Measurements from ENCODE around the gene ZNF784. TPM values are rescaled to one million over a fixed set of nuclear protein-coding genes. Genes with fewer than 3 reads are reported as not detected.

ZNF784 gene
- total and polyA plus RNA-seq, 2 of the 4 experiments (the other 2 are of a cell fraction), result 2.5 to 3.7 TPM

- peak; percentile 8 for ATAC-seq (ENCODE audit: low read depth)
- H3K56ac ChIP-seq (ENCODE audit: extremely low read depth, insufficient read depth, low read length), result peak within 1 kb of the TSS; percentile 100
- POLR2A ChIA-PET (ENCODE audit: unreplicated experiment), result interaction anchor here (0.6 to 1.1 kb wide), 5 partner anchors 11 to 1786 kb away, joined by 3 to 7 read pairs (median 5); no protein-coding TSS in a partner anchor
Measured at GRCh38 chr19:55654868-55655647, 30.7 kb upstream of the ZNF784 start, which contains the start of gene U2AF2. Gene U2AF2, plus strand, starts transcription at chr19:55655035. Its CDS starts 70 bp downstream, at chr19:55655105.

More at GRCh38 chr19:55654868-55655647, 30.7 kb upstream of the ZNF784 start, which contains the start of gene U2AF2:
- in situ Hi-C loops (cut with MboI; ENCODE audit: low sequenced_read_pairs), result loop anchor here (25.0 kb wide), 2 partner anchors 1193 to 1518 kb away; partner anchors contain the start of genes CDC42EP5, CNOT3 and LENG9
- H4K5ac ChIP-seq (ENCODE audit: low read depth, low read length), result peak within 1 kb of the TSS; percentile 97
- H2AK9ac ChIP-seq (replicated peaks; ENCODE audit: low read depth, low read length, poor library complexity), result peak within 1 kb of the TSS; percentile 99
- H3K4ac ChIP-seq (ENCODE audit: low read depth, low read length), result peak within 1 kb of the TSS; percentile 99
- peak; percentile 89 for DNase-seq
- H3K23ac ChIP-seq (ENCODE audit: low read depth, low read length), result peak within 1 kb of the TSS; percentile 100
- peak within 1 kb of the TSS; percentile 74; the same call in 1 of the 2 replicates for H2BK20ac ChIP-seq (ENCODE audit: low read depth, low read length)
- peaks cover 55% of the 10 kb centered on the region for H4K20me1 ChIP-seq (ENCODE audit: insufficient read depth, low read length)
- no TSS peak for BruUV-seq (replicated peaks)
- H3K4me2 ChIP-seq (ENCODE audit: low read depth, low read length), result peak within 1 kb of the TSS; percentile 92
- H3K4me1 ChIP-seq (ENCODE audit: control insufficient read depth, insufficient read depth, low read length), result peaks cover 10% of the 10 kb centered on the region
- dilution Hi-C loops (cut with HindIII; ENCODE audit: low sequenced_read_pairs, unreplicated experiment), result no loop called here
- CTCF ChIA-PET, result interaction anchor here (0.6 to 1.1 kb wide), 5 partner anchors 16 to 49 kb away, joined by 3 to 5 read pairs (median 3); no protein-coding TSS in a partner anchor
- H3K36me3 ChIP-seq (ENCODE audit: control insufficient read depth, insufficient read depth, low read length), result peaks cover 14% of the 10 kb centered on the region
- peaks cover 13% of the 10 kb centered on the region for H3K9me1 ChIP-seq (ENCODE audit: insufficient read depth, low read length)
- H2BK120ac ChIP-seq (ENCODE audit: low read depth, low read length), result peak within 1 kb of the TSS; percentile 95
- no peaks in the 10 kb centered on the region for H3K27me3 ChIP-seq (ENCODE audit: control insufficient read depth, insufficient read depth, low read length)
- peaks cover 0 to 14% of the 10 kb centered on the region in 2 experiments; a peak in 1 of 4 replicates for H3K79me1 ChIP-seq (ENCODE audit: low read depth in 1 of 2, low read length in 2 of 2)
- peak within 1 kb of the TSS; percentile 100 for H3K14ac ChIP-seq (replicated peaks; ENCODE audit: low read depth, low read length)
- H2AK5ac ChIP-seq (ENCODE audit: low read depth, low read length), result peak within 1 kb of the TSS; percentile 97
- intact Hi-C loops (cut with micrococcal nuclease), result loop anchor here (2.0 kb wide), 1 partner anchor 20 kb away; the partner anchor contains the start of gene EPN1
- H4K8ac ChIP-seq (ENCODE audit: low read depth in 2 of 2, low read length in 2 of 2), result peak within 1 kb of the TSS; percentile 98 to 100
- peak within 1 kb of the TSS; percentile 99 for H3K9ac ChIP-seq (ENCODE audit: low read depth, low read length)
- peak within 1 kb of the TSS; percentile 96 for H3K18ac ChIP-seq (ENCODE audit: low read depth, low read length)
- peak within 1 kb of the TSS; percentile 98 for H2AFZ ChIP-seq (replicated peaks; ENCODE audit: low read length, poor library complexity)
- H3K9me3 ChIP-seq (ENCODE audit: control insufficient read depth, insufficient read depth, low read length), result no peaks in the 10 kb centered on the region
- H2BK5ac ChIP-seq (ENCODE audit: low read depth, low read length, poor library complexity, severe bottlenecking), result peak within 1 kb of the TSS; percentile 94
- peak; percentile 78 for TF ChIP-seq BHLHE40 (IDR thresholded peaks at IDR 0.05; ENCODE audit: low read depth, low read length)
- peak; percentile 90; the same call in 1 of the 2 replicates for TF ChIP-seq MXI1 (IDR thresholded peaks at IDR 0.05; ENCODE audit: borderline replicate concordance, low read depth, low read length)
- TF ChIP-seq NFE2L2 (IDR thresholded peaks at IDR 0.05; ENCODE audit: low read depth, low read length), result no peak
- no peak for TF ChIP-seq SMC3 (IDR thresholded peaks at IDR 0.05; ENCODE audit: low read depth, low read length)
- no peak for TF ChIP-seq RCOR1 (IDR thresholded peaks at IDR 0.05; ENCODE audit: insufficient replicate concordance, low read length)
- TF ChIP-seq POLR2A (IDR thresholded peaks at IDR 0.05; ENCODE audit: low read depth, low read length), result peak; percentile 83
- TF ChIP-seq MAFK (IDR thresholded peaks at IDR 0.05; ENCODE audit: low read depth, low read length), result no peak
- TF ChIP-seq RFX5 (IDR thresholded peaks at IDR 0.05; ENCODE audit: low read depth, low read length), result no peak
- peak; percentile 93 for TF ChIP-seq USF2 (IDR thresholded peaks at IDR 0.05; ENCODE audit: low read depth, low read length)
- TF ChIP-seq FOS (IDR thresholded peaks at IDR 0.05; ENCODE audit: low read depth, low read length), result no peak
- peak; percentile 60; the same call in 1 of the 2 replicates for TF ChIP-seq MAZ (IDR thresholded peaks at IDR 0.05; ENCODE audit: borderline replicate concordance, low read depth, low read length)
- H4K91ac ChIP-seq (ENCODE audit: insufficient read depth, low read depth, low read length), result peak within 1 kb of the TSS; percentile 99
- H2BK15ac ChIP-seq (ENCODE audit: low read depth, low read length), result peak within 1 kb of the TSS; percentile 92; the same call in 1 of the 3 replicates
- peak within 1 kb of the TSS; percentile 98 for H3K27ac ChIP-seq (ENCODE audit: insufficient read depth, low read length)
- WGBS, 2 experiments (ENCODE audit: extremely low coverage in 2 of 2, insufficient read length in 1 of 2), result 0% methylated on average over 44 of the region's 95 CpGs; no CpG with 5 or more reads in 1 of the 2 experiments
- H3K4me3 ChIP-seq (ENCODE audit: insufficient read depth, low read depth, low read length), result peak within 1 kb of the TSS; percentile 79

All from IMR-90 (cell line).